GM12872 (cell line): ENCODE data around the gene MAN1A1.

Experiments
- TF ChIP-seq, protein P1 (sequence below): IDR thresholded peaks from 3 replicates; pipeline ENCODE4 v1.5.1; 2011; ENCODE audit warnings: low read depth, mild to moderate bottlenecking, low read length, moderate library complexity; ENCODE audit not compliant: insufficient read depth

The MAN1A1 gene

DNA sequence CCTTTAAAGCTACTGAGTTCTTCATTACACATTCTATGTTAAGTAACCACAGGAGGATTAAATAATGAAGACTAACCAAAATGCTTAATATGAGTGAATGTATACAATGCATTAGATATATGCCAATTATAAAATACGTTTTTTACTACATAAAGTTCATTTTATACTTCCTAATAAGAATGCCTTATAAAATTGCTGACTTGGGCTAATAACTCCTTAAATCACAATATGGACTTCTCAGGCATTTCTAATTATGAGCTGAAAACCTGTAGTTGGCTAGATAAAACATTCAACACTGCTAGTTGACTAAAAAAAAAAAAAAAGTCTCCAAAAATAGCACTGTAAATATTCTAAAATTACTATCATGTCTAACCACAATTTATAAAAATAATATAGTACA lies 11.8 kb downstream of the MAN1A1 start:
- TF ChIP-seq, protein P1, sequence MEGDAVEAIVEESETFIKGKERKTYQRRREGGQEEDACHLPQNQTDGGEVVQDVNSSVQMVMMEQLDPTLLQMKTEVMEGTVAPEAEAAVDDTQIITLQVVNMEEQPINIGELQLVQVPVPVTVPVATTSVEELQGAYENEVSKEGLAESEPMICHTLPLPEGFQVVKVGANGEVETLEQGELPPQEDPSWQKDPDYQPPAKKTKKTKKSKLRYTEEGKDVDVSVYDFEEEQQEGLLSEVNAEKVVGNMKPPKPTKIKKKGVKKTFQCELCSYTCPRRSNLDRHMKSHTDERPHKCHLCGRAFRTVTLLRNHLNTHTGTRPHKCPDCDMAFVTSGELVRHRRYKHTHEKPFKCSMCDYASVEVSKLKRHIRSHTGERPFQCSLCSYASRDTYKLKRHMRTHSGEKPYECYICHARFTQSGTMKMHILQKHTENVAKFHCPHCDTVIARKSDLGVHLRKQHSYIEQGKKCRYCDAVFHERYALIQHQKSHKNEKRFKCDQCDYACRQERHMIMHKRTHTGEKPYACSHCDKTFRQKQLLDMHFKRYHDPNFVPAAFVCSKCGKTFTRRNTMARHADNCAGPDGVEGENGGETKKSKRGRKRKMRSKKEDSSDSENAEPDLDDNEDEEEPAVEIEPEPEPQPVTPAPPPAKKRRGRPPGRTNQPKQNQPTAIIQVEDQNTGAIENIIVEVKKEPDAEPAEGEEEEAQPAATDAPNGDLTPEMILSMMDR = no peak

DNA sequence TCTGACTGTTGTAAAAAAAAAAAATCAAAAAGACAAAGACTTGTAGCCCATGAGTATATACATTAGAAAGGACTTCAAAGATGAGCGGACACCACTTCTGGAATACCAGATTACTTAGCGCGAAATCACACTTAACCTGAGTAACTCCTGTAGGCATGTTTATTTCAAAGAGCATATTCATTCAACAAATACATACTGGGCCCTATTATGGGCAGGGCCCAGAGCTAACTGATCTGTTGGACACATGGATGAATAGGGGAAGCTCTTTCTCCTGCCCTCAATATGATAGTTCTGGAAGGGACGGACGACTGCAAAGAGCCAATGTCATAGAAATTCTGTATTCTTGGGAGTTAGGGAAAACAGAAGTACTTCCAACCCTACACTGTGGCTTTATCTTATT lies 12.3 kb downstream of the MAN1A1 start:
- TF ChIP-seq, protein P1 = no peak

DNA sequence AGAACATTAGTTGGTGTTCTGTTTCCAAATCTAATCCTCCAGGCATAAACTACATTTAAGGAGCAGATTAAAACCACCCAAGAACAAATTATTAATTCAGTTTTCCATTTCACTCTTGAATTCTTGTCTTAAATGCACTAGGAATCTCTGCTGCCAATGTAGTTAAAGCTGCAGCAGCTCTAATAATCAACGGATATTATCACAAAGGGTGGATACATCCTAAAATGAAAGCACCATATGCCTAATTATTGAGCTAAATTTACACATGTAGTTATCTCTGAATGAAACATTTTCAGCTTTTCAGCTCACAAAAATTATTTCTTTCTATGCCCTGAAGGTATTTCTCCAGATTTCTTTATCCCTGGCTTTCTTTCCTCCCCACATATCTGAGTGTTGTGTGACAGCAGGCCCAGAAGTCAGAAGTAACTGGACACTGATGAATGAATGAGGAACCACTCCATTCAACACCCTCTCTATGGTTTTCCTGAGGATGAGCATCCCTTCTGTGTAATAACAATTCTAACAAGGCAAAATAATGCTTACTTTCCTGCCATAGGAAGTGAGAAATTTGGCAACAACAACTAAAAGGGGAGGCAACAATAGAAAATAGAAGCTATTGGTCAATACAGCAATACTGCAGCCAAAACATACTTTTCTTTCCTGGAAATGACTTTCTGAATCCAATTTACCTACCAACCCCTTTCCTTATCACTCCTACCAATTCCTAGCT lies 14.9 kb downstream of the MAN1A1 start:
- TF ChIP-seq, protein P1 = no peak

DNA sequence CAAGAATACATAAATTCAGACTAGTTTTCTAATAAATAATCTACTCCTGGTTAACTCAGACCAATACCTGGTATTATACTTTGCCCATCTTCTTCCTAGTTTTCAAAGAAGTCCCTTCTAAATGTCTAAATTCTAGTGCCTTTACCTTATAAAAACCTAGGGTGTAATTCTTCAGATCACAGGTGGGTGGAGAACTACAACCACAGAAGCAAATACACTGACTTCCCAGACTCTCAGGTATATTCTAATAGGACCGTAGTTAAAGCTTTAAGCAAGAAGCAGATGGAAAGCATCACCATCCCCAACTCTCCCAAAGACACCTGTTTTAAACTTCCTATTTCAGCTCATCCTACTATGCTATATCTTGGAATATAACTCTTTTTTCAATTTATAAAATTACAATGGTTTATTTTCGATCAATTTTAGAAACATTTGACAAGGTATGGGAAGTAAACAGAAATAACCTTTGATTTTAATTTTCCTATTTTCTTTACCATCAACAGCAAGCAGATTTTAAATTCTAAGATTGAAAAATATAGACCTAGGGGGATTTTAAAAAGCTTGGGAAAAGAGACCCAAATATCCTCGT lies 15.8 kb downstream of the MAN1A1 start:
- TF ChIP-seq, protein P1 = peak; percentile 50

DNA sequence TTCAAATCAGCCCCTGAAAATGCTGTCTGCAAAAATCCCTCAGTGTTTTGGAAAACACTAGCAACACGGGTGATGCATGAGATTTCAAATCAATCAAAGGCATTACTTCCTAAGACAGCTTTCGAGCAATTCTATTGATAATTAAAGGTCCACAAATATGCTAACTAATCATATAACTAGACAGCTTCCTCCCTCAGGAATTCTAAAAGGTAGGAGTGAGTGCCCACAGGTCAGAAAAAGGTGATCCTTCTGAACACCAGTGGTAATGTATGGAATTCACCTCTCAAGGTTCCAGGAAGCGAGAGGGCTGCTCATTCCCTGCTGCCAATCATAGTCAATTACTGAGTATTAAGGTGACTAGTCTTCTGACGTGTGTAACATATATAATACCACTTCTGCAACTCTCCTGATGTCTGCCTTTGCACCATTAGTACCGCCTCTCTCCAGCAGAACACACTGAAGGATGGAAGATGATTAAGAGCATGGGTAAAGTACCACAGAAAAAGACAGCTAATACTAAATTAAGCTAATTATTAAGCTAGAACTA lies 16.4 kb downstream of the MAN1A1 start:
- TF ChIP-seq, protein P1 = no peak

DNA sequence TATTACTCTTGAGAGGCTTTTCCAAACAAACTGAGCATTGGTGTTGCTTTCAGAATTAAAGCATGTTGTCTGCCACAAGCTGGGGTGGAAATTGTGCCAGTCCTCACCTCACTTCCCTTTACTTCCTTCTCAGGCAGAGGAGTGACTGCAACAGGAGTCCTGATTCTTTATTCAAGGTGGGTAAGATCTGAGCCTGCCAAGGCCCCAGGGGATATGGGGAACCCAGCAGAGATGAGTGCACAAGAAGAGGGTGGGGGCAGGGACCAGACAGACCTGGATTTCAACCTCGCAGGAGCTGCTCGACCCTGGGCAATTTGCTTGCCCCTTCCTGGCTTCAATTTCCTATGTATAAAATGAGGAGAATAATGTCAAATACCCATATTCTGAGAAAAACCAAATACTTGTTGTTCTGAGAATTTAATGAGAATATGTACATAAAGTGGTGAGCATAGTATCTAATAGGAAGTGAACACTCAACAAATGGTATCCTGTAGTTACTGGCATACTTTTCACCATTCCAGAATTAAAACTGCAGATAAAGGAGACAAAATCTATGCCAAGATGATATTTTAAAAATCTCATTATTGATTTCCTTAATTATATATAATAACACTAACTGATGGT lies 17.8 kb downstream of the MAN1A1 start:
- TF ChIP-seq, protein P1 = no peak

DNA sequence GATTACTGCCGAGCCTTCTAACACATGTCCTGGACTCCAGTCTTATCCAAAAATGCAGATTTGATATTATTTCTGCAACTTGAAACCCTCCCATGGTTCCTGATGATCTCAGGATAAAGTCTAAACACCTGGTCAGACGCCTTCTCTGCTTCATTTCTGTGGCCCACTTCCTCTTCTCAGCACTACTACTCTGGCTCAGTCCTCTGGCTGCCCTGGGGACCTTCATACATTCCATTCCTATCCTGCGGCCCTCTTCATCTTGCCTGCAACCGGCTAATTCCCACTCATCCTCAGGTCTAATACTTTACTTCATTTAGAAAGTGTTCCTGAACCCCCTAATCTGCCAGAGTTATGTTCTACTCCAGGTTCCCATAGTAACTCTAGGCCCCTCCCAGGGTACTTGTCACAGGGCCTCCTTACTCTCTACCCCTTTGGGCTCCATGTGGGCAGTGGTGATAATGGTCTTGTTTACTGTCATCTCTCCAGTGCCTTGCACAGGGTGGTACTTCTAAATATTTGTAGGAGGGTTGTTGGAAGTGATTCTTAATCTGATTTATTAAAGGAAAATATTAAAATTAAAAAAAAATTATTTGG lies 18.9 kb downstream of the MAN1A1 start:
- TF ChIP-seq, protein P1 = no peak
